Right cardiac atrium (tissue), 5 donors: ENCODE data around the gene CPO. TPM values are rescaled to one million over a fixed set of nuclear protein-coding genes. Genes with fewer than 3 reads are reported as not detected.

ENCODE experiments used
- ATAC-seq, 2 donors: fragments of 200-7000 bp; cut with Tn5 transposase; one replicate each; pipeline versions ENCODE4 v1.8.0 to v1.9.1; 2020; ENCODE audit warnings: moderate library complexity in 2 of 2, mild to moderate bottlenecking in 1 of 2
- DNase-seq, 3 donors: peaks; one replicate each; pipeline ENCODE4 v3.0.0-alpha.2; 2020
- H3K27ac ChIP-seq: one replicate; pipeline ENCODE4 v1.5.1; 2013; ENCODE audit warnings: mild to moderate bottlenecking, low read length, control low read depth, moderate library complexity
- H3K27me3 ChIP-seq: one replicate; pipeline ENCODE4 v1.6.1; 2013; ENCODE audit not compliant: control insufficient read depth, insufficient read depth
- H3K4me1 ChIP-seq: one replicate; pipeline ENCODE4 v1.6.1; 2013; ENCODE audit warnings: low read length; ENCODE audit not compliant: control insufficient read depth, insufficient read depth
- H3K4me3 ChIP-seq: one replicate; pipeline ENCODE4 v1.5.1; 2013; ENCODE audit warnings: low read length, control low read depth
- H3K9me3 ChIP-seq: one replicate; pipeline ENCODE4 v1.6.1; 2013; ENCODE audit warnings: low read length; ENCODE audit not compliant: control insufficient read depth
- WGBS: extraction: QIAGEN DNeasy Blood & Tissue Kit; methylation state at CpG from one replicate; pipeline ENCODE4 v1.1.7; 2013; 5-methylcytosine and 5-hydroxymethylcytosine counted together
- intact Hi-C, 4 donors: fragments of 100-400 bp; cut with DNase I; formaldehyde crosslinking; loops; one replicate each; pipeline versions ENCODE4 v1.11.0 to v1.14.0; 2022 to 2023
- long read RNA-seq, 4 donors: library from polyadenylated mRNA; unstranded; transcript quantifications; one replicate each; pipeline ENCODE4 v2.0.0, GENCODE V29; 2020 to 2021
- polyA plus RNA-seq: library from polyadenylated mRNA; stranded (reverse); fragments of 200-250 nt; gene quantifications from one replicate; pipeline ENCODE4 v1.2.3, GENCODE V29; 2013
- total RNA-seq, 4 donors: library from RNA; stranded (reverse); fragmentation: NEBNext Ultra II Directional; extraction: Animal tissue kit (Norgen Biotek cat#: 25700); gene quantifications; one replicate each; pipeline ENCODE4 v1.2.1, GENCODE V29; 2021
- donor health status: healthy with polysubstance abuse.
- donor health status: DM: no; HTN: yes; CAD: no.
- donor health status: DM: no; HTN: no; CAD: no.
- donor health status: DM: no; HTN: yes; CAD: no; lungs with severe emphysema.
- donor health status: DM: yes; HTN: yes; CAD: no.

The CPO gene, protein sequence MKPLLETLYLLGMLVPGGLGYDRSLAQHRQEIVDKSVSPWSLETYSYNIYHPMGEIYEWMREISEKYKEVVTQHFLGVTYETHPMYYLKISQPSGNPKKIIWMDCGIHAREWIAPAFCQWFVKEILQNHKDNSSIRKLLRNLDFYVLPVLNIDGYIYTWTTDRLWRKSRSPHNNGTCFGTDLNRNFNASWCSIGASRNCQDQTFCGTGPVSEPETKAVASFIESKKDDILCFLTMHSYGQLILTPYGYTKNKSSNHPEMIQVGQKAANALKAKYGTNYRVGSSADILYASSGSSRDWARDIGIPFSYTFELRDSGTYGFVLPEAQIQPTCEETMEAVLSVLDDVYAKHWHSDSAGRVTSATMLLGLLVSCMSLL
- total RNA-seq = under 1 TPM in 3 of 4 donors, not detected in 1; 0.31 to 0.50 (median 0.42) TPM
- polyA plus RNA-seq = 0.52 TPM
- long read RNA-seq, donor 1 = 0 reads
- long read RNA-seq, donor 2 = 0 reads
- long read RNA-seq, donor 3, partial matches to known transcripts = 0 of 2 reads
- long read RNA-seq, donor 3, other reads (novel, unspliced or antisense) = 2 of 2 reads
- long read RNA-seq, donor 4 = 0 reads

- Histone ChIP-seq H3K27ac (no peak within 1 kb of the TSS), H3K4me1 (no peaks in the 10 kb centered on the region), H3K4me3 (no peak within 1 kb of the TSS), H3K9me3 (no peaks in the 10 kb centered on the region), H3K27me3 (no peaks in the 10 kb centered on the region)
- 67% methylated on average over 2 of the region's 2 CpGs for WGBS
- intact Hi-C loops = no loop called here
- DNase-seq (no peak), ATAC-seq (no peak)
Observed at GRCh38 chr2:206939340-206939739, at the start of gene CPO. Gene CPO (plus strand): TSS chr2:206939518. CDS start chr2:206939600, 82 bp downstream.

- Histone ChIP-seq H3K4me3 (no peak overlapping the region), H3K9me3 (no peaks in the 10 kb centered on the region), H3K4me1 (no peaks in the 10 kb centered on the region), H3K27me3 (no peaks in the 10 kb centered on the region), H3K27ac (no peak overlapping the region)
- intact Hi-C loops = no loop called here
- ATAC-seq (no peak), DNase-seq (no peak)
- WGBS = 64% methylated on average over 2 of the region's 2 CpGs
Observed at GRCh38 chr2:206890179-206890578, 49.1 kb upstream of the CPO start.

- Histone ChIP-seq H3K4me3 (no peak overlapping the region), H3K27me3 (no peaks in the 10 kb centered on the region), H3K4me1 (no peaks in the 10 kb centered on the region), H3K9me3 (no peaks in the 10 kb centered on the region), H3K27ac (no peak overlapping the region)
- intact Hi-C loops = no loop called here
- WGBS = 45% methylated on average over 1 of the region's 1 CpG
- ATAC-seq = no peak
- no peak for DNase-seq
Observed at GRCh38 chr2:206890926-206891325, 48.4 kb upstream of the CPO start.

DNA sequence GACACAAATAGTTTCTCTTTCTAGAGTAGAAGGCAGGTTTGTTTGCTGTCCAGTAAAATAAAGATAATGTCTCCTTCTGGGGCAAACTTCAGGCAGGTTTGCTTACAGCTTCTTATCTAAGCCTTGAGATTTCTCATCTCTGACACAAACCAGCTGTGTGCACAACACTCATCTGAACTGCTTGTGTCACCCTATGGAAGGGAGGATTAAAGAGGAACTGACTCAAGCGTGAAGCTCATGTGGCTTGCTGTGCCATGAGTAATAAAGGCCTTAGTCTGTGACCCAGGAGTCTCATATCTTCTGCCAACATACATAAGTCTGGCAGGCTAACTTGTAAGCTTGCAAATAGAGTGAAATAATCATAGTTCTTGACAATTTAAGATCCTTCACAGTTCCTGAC lies 24.2 kb upstream of the CPO start:
- intact Hi-C loops = no loop called here
- no peak for ATAC-seq
- Histone ChIP-seq H3K9me3 (no peaks in the 10 kb centered on the region), H3K27ac (no peak overlapping the region), H3K4me1 (no peaks in the 10 kb centered on the region), H3K4me3 (no peak overlapping the region), H3K27me3 (no peaks in the 10 kb centered on the region)
- 13% methylated on average over 1 of the region's 1 CpG for WGBS
- no peak for DNase-seq

DNA sequence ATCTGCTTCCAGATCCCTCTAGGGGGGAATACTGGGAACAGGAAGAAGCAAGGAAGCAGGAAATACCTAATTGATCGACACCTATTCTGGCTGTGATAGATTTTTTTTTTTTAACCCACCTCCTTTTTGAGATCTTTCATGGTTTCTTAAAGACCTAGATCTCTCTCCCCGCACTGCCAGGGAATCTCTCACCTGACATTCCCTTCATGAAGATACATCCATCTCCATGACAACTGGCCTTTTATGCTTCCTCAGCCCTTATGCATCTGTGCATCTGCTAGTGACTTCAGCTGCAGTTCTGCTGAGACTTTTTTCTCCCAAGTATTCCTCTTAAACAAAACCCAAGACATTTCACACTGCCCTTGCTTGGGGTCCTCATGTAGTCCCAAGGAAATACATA lies 21.1 kb upstream of the CPO start:
- no peaks in the 10 kb centered on the region for H3K27me3 ChIP-seq
- H3K4me3 ChIP-seq = no peak overlapping the region
- WGBS = 33% methylated on average over 2 of the region's 2 CpGs
- DNase-seq = no peak
- H3K4me1 ChIP-seq = no peaks in the 10 kb centered on the region
- intact Hi-C loops = no loop called here
- ATAC-seq = no peak
- H3K9me3 ChIP-seq = no peaks in the 10 kb centered on the region
- no peak overlapping the region for H3K27ac ChIP-seq

GRCh38 chr2:206920310-206920709 lies 19.0 kb upstream of the CPO start:
- intact Hi-C loops = no loop called here
- no peak for ATAC-seq
- 84% methylated on average over 3 of the region's 3 CpGs for WGBS

DNA sequence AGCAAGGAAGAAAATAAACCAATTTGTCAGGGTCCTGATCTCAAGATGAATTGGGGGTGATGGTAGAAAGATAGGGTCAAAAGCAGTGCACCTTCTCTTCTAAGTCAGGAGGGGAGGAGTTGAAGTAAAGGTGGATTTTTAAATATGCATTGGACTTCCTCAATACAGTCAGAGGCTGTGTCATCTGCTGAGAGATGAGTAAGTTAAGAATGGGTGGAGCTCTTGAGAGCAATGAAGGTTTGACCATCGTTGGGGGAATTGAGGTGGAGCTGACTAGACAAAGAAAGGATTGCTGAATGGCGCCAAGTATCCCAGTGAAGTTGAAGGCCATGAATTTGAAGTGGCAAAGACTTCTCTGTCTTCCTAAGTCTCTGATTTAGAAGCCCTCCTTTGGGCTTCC lies 18.4 kb upstream of the CPO start:
- intact Hi-C loops = no loop called here
- no peaks in the 10 kb centered on the region for H3K4me1 ChIP-seq
- DNase-seq (no peak), ATAC-seq (no peak)
- 83% methylated on average over 2 of the region's 2 CpGs for WGBS
- no peaks in the 10 kb centered on the region for H3K9me3 ChIP-seq
- no peak overlapping the region for H3K4me3 ChIP-seq
- no peaks in the 10 kb centered on the region for H3K27me3 ChIP-seq
- H3K27ac ChIP-seq = no peak overlapping the region

More at GRCh38 chr2:206920310-206920709, 19.0 kb upstream of the CPO start:
- H3K9me3 ChIP-seq = no peaks in the 10 kb centered on the region
- no peaks in the 10 kb centered on the region for H3K4me1 ChIP-seq
- no peak for DNase-seq
- no peak overlapping the region for H3K27ac ChIP-seq
- no peaks in the 10 kb centered on the region for H3K27me3 ChIP-seq
- H3K4me3 ChIP-seq = no peak overlapping the region

- H3K9me3 ChIP-seq = no peaks in the 10 kb centered on the region
- DNase-seq (no peak), ATAC-seq (no peak)
- H3K4me3 ChIP-seq = no peak overlapping the region
- WGBS = 87% methylated on average over 5 of the region's 5 CpGs
- H3K4me1 ChIP-seq = no peaks in the 10 kb centered on the region
- no peaks in the 10 kb centered on the region for H3K27me3 ChIP-seq
- no peak overlapping the region for H3K27ac ChIP-seq
- intact Hi-C loops = no loop called here
Observed at GRCh38 chr2:206921529-206921928, 17.8 kb upstream of the CPO start.

DNA sequence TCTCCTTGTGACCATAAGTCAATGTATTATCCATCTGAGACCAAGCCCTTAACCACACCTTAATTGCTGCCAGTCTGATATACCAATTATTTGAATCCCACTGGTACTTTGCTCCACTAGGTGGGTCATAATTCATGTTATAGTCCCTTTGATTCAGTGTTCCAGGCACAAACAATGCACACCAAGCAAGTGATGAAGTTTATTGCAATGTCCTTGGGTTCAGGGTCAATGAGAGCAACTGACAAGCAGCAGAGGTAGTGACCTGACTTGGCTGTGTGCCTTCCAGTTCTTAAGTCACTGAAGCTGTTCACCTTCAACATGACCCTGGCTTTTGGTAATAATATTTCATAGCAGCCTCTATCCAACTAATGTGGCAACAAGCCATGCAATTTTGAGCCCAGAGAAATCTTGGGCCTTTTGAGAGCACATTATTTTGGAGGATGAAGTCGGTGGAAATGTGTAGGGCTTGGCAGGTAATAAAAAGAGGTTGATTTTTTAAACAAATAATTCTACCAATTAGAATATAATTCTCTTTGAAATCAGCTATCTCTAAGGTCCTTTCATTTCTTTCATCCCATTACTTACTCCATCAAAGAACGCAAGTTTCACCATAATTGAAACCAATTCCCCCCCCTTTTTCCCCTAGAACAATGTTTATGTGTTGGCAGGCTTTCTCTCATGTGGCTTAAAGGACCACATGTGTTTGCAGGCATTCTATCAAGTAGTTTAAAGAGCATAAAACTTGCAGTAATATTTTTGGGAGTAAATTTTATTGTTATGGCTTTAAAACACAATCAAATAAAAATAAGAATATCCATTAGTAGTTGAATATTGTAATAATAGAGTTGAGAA lies 3.1 kb upstream of the CPO start:
- ATAC-seq (no peak), DNase-seq (no peak)
- Histone ChIP-seq H3K4me1 (no peaks in the 10 kb centered on the region), H3K9me3 (no peaks in the 10 kb centered on the region), H3K4me3 (no peak overlapping the region), H3K27ac (no peak overlapping the region), H3K27me3 (no peaks in the 10 kb centered on the region)
- intact Hi-C loops = no loop called here
- 37% methylated on average over 2 of the region's 2 CpGs for WGBS

DNA sequence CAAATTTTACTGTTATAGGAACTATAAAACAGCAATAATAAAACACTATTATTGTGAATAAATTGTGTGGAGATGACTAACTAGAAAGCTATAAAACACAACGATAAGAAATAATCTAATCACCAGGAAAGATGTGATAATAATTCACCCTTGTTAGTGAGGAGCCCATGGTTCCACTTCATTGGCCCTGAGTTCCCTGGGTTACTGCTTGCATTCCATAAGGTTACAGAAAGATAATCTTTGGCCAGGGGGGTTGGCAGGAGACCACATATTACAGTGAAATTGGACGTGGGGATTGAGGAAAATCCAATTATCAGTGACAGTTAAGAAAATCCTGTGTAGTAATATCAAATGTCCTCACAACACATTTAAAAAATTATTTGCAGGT lies 2.5 kb upstream of the CPO start:
- Histone ChIP-seq H3K4me1 (no peaks in the 10 kb centered on the region), H3K4me3 (no peak overlapping the region), H3K27ac (no peak overlapping the region), H3K9me3 (no peaks in the 10 kb centered on the region), H3K27me3 (no peaks in the 10 kb centered on the region)
- ATAC-seq (no peak), DNase-seq (no peak)
- intact Hi-C loops = no loop called here
- 18% methylated on average over 2 of the region's 2 CpGs for WGBS

GRCh38 chr2:206937555-206937954 lies 1.8 kb upstream of the CPO start:
- Histone ChIP-seq H3K27ac (no peak overlapping the region), H3K27me3 (no peaks in the 10 kb centered on the region), H3K4me3 (no peak overlapping the region), H3K4me1 (no peaks in the 10 kb centered on the region), H3K9me3 (no peaks in the 10 kb centered on the region)
- ATAC-seq = no peak
- intact Hi-C loops = no loop called here
- 74% methylated on average over 6 of the region's 6 CpGs for WGBS
- DNase-seq = no peak
